HepG2 (cell line): Measurements from ENCODE around the gene BRIP1.

Experiments used
- ARID2 ChIP-seq: sonication (generic); formaldehyde crosslinking; IDR thresholded peaks from 2 replicates; pipeline ENCODE4 v1.8.1; 2022; ENCODE audit warnings: mild to moderate bottlenecking, missing genetic modification reagents, borderline replicate concordance
- ATF7-NPFF ChIP-seq: sonication (generic); formaldehyde crosslinking; IDR thresholded peaks from 2 replicates; pipeline ENCODE4 v1.8.1; 2023; ENCODE audit warnings: mild to moderate bottlenecking, low read depth, missing genetic modification reagents, moderate library complexity
- EZH2 ChIP-seq: conservative IDR thresholded peaks from 2 replicates; pipeline ENCODE4 v1.6.1; 2012; ENCODE audit warnings: mild to moderate bottlenecking, low read depth, low read length, moderate library complexity
- KAT2B ChIP-seq: fragments of 150-350 bp; IDR thresholded peaks from 2 replicates; pipeline ENCODE4 v1.6.1; 2014; ENCODE audit warnings: low read depth, low read length, borderline replicate concordance
- MAFK ChIP-seq, 2 experiments: IDR thresholded peaks in 1 of 2; conservative IDR thresholded peaks in 1 of 2; 2 replicates each; pipeline ENCODE4 v1.6.1; 2011; ENCODE audit warnings: improper control_type of control experiment in 2 of 2, low read length in 2 of 2
- MXI1 ChIP-seq: IDR thresholded peaks from 3 replicates; pipeline ENCODE4 v1.6.1; 2012; ENCODE audit warnings: low read depth, low read length, inconsistent platforms, borderline replicate concordance
- MYC ChIP-seq: sonication (generic); formaldehyde crosslinking; IDR thresholded peaks from 2 replicates; pipeline ENCODE4 v1.9.0; 2021; ENCODE audit warnings: missing genetic modification reagents, borderline replicate concordance
- PRPF4 ChIP-seq: fragments of 200-400 bp; formaldehyde crosslinking; IDR thresholded peaks from 2 replicates; pipeline ENCODE4 v1.6.1; 2016; ENCODE audit warnings: low read length, low read depth; ENCODE audit not compliant: poor library complexity, severe bottlenecking
- RXRA ChIP-seq: sonication (generic); formaldehyde crosslinking; IDR thresholded peaks from 2 replicates; pipeline ENCODE4 v1.5.1; 2020; ENCODE audit warnings: missing genetic modification reagents
- TARDBP ChIP-seq: sonication (generic); formaldehyde crosslinking; IDR thresholded peaks from 2 replicates; pipeline ENCODE4 v1.8.0; 2022; ENCODE audit warnings: mild to moderate bottlenecking, missing genetic modification reagents
- ZNF780A ChIP-seq: sonication (generic); formaldehyde crosslinking; IDR thresholded peaks from 2 replicates; pipeline ENCODE4 v1.8.0; 2022; ENCODE audit warnings: mild to moderate bottlenecking, missing genetic modification reagents, moderate library complexity
- ZSCAN31 ChIP-seq: sonication (generic); formaldehyde crosslinking; IDR thresholded peaks from 2 replicates; pipeline ENCODE4 v1.5.0; 2020; ENCODE audit warnings: low read depth, mild to moderate bottlenecking, missing genetic modification reagents
- TF ChIP-seq, protein P1 (sequence below): sonication (generic); formaldehyde crosslinking; IDR thresholded peaks from 2 replicates; pipeline ENCODE4 v1.5.0; 2020; ENCODE audit warnings: mild to moderate bottlenecking, missing genetic modification reagents, moderate library complexity

DNA sequence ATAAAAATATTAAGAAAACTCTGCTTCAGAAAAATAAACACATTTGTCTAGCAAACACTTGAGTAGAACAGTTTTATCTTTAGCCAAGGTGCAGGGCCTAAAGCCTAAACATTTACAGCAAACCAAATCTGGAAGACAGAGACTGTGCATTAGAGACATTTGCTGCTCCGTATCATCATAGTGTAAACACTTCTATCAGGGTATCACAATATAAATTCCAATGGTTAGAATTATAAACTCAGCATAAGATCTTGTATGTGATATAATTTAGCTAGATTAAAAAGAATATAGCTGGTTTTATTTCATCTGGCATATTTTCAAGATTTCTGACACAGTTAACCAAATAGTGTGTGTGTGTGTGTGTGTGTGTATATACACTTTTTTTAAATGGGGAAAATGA, 138.6 kb downstream of the BRIP1 start:
- TF ChIP-seq PRPF4 (no peak), ZSCAN31 (CRISPR knock-in tag) (no peak), TARDBP (no peak), ATF7-NPFF (CRISPR knock-in tag) (no peak), KAT2B (no peak), ZNF780A (CRISPR knock-in tag) (no peak), EZH2 (no peak), MYC (no peak), MAFK (conservative IDR thresholded peaks at IDR 0.05 in 1 of 2, IDR thresholded peaks at IDR 0.05 in 1 of 2; ENCODE audit: low read length in 2 of 2) (no peak), ARID2 (CRISPR knock-in tag) (no peak), MXI1 (no peak), RXRA (no peak)
- TF ChIP-seq, protein P1, sequence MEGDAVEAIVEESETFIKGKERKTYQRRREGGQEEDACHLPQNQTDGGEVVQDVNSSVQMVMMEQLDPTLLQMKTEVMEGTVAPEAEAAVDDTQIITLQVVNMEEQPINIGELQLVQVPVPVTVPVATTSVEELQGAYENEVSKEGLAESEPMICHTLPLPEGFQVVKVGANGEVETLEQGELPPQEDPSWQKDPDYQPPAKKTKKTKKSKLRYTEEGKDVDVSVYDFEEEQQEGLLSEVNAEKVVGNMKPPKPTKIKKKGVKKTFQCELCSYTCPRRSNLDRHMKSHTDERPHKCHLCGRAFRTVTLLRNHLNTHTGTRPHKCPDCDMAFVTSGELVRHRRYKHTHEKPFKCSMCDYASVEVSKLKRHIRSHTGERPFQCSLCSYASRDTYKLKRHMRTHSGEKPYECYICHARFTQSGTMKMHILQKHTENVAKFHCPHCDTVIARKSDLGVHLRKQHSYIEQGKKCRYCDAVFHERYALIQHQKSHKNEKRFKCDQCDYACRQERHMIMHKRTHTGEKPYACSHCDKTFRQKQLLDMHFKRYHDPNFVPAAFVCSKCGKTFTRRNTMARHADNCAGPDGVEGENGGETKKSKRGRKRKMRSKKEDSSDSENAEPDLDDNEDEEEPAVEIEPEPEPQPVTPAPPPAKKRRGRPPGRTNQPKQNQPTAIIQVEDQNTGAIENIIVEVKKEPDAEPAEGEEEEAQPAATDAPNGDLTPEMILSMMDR (CRISPR knock-in tag): no peak
